ENCODE results near the gene MIP. TPM values are rescaled to one million over a fixed set of nuclear protein-coding genes. Genes with fewer than 3 reads are reported as not detected.
A peak's percentile ranks its signal among the peaks of the same experiment; 100 is the strongest.

The MIP gene
- total and polyA plus RNA-seq, 2 of the 13 experiments (the other 11 are each of a cell fraction or from before 2014, with no cell fraction given) = not detected

DNA sequence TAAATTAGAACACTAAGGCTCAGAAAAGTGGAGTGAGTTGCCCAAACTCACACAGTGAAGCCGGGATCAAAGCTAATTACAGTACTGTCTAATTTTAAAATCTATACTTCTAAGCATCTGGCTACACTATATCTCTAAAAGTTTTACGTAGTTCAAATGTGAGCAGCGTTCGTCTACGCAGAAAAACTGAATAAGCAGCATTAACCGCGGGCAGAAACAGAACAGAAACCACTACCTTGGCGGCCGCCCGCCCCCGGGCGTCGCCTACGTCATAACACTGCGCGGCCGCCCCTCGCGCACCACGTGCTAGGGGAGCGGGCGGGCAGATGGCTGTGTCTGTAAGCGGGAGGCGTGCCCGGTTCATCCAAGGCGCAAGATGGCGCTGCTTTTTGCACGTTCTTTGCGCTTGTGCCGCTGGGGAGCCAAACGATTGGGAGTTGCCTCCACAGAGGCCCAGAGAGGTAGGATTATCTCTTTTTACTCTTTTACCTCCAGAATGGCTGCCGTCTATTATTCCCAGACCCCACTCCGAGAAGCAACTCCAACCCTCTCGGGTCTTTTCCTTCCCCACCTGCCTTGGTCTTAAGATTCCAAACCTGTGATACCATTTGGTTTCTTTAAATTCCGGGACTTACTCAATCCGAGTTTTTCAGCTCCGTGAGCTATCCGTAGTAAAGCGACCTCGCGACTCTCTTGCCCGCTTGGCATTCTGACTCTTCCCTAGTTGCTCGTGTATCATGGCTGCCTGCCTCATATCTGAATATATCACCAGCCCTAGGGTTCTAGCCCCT lies 14.0 kb upstream of the MIP start, which contains the start of gene SPRYD4 (continued):
- TF ChIP-seq, protein P1, sequence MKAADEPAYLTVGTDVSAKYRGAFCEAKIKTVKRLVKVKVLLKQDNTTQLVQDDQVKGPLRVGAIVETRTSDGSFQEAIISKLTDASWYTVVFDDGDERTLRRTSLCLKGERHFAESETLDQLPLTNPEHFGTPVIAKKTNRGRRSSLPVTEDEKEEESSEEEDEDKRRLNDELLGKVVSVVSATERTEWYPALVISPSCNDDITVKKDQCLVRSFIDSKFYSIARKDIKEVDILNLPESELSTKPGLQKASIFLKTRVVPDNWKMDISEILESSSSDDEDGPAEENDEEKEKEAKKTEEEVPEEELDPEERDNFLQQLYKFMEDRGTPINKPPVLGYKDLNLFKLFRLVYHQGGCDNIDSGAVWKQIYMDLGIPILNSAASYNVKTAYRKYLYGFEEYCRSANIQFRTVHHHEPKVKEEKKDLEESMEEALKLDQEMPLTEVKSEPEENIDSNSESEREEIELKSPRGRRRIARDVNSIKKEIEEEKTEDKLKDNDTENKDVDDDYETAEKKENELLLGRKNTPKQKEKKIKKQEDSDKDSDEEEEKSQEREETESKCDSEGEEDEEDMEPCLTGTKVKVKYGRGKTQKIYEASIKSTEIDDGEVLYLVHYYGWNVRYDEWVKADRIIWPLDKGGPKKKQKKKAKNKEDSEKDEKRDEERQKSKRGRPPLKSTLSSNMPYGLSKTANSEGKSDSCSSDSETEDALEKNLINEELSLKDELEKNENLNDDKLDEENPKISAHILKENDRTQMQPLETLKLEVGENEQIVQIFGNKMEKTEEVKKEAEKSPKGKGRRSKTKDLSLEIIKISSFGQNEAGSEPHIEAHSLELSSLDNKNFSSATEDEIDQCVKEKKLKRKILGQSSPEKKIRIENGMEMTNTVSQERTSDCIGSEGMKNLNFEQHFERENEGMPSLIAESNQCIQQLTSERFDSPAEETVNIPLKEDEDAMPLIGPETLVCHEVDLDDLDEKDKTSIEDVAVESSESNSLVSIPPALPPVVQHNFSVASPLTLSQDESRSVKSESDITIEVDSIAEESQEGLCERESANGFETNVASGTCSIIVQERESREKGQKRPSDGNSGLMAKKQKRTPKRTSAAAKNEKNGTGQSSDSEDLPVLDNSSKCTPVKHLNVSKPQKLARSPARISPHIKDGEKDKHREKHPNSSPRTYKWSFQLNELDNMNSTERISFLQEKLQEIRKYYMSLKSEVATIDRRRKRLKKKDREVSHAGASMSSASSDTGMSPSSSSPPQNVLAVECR (CRISPR knock-in tag; IDR thresholded peaks at IDR 0.05; ENCODE audit: borderline replicate concordance) = peak; percentile 97
- TF ChIP-seq, protein P2, sequence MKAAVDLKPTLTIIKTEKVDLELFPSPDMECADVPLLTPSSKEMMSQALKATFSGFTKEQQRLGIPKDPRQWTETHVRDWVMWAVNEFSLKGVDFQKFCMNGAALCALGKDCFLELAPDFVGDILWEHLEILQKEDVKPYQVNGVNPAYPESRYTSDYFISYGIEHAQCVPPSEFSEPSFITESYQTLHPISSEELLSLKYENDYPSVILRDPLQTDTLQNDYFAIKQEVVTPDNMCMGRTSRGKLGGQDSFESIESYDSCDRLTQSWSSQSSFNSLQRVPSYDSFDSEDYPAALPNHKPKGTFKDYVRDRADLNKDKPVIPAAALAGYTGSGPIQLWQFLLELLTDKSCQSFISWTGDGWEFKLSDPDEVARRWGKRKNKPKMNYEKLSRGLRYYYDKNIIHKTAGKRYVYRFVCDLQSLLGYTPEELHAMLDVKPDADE (CRISPR knock-in tag; IDR thresholded peaks at IDR 0.05) = no peak
- TF ChIP-seq, protein P3, sequence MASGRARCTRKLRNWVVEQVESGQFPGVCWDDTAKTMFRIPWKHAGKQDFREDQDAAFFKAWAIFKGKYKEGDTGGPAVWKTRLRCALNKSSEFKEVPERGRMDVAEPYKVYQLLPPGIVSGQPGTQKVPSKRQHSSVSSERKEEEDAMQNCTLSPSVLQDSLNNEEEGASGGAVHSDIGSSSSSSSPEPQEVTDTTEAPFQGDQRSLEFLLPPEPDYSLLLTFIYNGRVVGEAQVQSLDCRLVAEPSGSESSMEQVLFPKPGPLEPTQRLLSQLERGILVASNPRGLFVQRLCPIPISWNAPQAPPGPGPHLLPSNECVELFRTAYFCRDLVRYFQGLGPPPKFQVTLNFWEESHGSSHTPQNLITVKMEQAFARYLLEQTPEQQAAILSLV (CRISPR knock-in tag; IDR thresholded peaks at IDR 0.05; ENCODE audit: borderline replicate concordance) = peak; percentile 89
- TF ChIP-seq GTF3A (CRISPR knock-in tag; conservative IDR thresholded peaks at IDR 0.05) (0 out of 2 replicates have a peak, but pooled peaks have one; percentile 13), THAP11 (CRISPR knock-in tag; IDR thresholded peaks at IDR 0.05) (peak; percentile 94), PRMT3 (CRISPR knock-in tag; IDR thresholded peaks at IDR 0.05; ENCODE audit: borderline replicate concordance, low read depth) (peak; percentile 90; the same call in 1 of the 2 replicates), DMAP1 (CRISPR knock-in tag; IDR thresholded peaks at IDR 0.05) (peak; percentile 98), ZFP1 (CRISPR knock-in tag; IDR thresholded peaks at IDR 0.05) (peak; percentile 77), ZFP62 (CRISPR knock-in tag; IDR thresholded peaks at IDR 0.05) (no peak), YY1 (IDR thresholded peaks at IDR 0.05; ENCODE audit: insufficient read depth, insufficient replicate concordance, low read depth, low read length) (peak; percentile 94), DNMT1 (CRISPR knock-in tag; IDR thresholded peaks at IDR 0.05) (no peak), EP300 (IDR thresholded peaks at IDR 0.05; ENCODE audit: low read depth in 2 of 2, low read length in 2 of 2) (0 out of 4 replicates have a peak, but pooled peaks of 1 of the 2 experiments have one; percentile 9), EP300 (CRISPR knock-in tag; IDR thresholded peaks at IDR 0.05; ENCODE audit: borderline replicate concordance) (peak; percentile 55; the same call in 1 of the 2 replicates), CHCHD3 (CRISPR knock-in tag; IDR thresholded peaks at IDR 0.05) (no peak), NFE2L2 (IDR thresholded peaks at IDR 0.05; ENCODE audit: low read length) (no peak), HNRNPK (IDR thresholded peaks at IDR 0.05; ENCODE audit: low read depth, low read length, poor library complexity, severe bottlenecking) (no peak)
- TF ChIP-seq, protein P4, sequence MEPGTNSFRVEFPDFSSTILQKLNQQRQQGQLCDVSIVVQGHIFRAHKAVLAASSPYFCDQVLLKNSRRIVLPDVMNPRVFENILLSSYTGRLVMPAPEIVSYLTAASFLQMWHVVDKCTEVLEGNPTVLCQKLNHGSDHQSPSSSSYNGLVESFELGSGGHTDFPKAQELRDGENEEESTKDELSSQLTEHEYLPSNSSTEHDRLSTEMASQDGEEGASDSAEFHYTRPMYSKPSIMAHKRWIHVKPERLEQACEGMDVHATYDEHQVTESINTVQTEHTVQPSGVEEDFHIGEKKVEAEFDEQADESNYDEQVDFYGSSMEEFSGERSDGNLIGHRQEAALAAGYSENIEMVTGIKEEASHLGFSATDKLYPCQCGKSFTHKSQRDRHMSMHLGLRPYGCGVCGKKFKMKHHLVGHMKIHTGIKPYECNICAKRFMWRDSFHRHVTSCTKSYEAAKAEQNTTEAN (CRISPR knock-in tag; conservative IDR thresholded peaks at IDR 0.05) = peak; percentile 87
- TF ChIP-seq, protein P5, sequence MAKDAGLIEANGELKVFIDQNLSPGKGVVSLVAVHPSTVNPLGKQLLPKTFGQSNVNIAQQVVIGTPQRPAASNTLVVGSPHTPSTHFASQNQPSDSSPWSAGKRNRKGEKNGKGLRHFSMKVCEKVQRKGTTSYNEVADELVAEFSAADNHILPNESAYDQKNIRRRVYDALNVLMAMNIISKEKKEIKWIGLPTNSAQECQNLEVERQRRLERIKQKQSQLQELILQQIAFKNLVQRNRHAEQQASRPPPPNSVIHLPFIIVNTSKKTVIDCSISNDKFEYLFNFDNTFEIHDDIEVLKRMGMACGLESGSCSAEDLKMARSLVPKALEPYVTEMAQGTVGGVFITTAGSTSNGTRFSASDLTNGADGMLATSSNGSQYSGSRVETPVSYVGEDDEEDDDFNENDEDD (CRISPR knock-in tag; IDR thresholded peaks at IDR 0.05; ENCODE audit: borderline replicate concordance) = peak; percentile 97
- TF ChIP-seq, protein P6, sequence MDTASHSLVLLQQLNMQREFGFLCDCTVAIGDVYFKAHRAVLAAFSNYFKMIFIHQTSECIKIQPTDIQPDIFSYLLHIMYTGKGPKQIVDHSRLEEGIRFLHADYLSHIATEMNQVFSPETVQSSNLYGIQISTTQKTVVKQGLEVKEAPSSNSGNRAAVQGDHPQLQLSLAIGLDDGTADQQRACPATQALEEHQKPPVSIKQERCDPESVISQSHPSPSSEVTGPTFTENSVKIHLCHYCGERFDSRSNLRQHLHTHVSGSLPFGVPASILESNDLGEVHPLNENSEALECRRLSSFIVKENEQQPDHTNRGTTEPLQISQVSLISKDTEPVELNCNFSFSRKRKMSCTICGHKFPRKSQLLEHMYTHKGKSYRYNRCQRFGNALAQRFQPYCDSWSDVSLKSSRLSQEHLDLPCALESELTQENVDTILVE (CRISPR knock-in tag; IDR thresholded peaks at IDR 0.05) = peak; percentile 87

Data from HepG2 (cell line).